Fibroblast of lung (primary cell): ENCODE measurements around the gene OBSCN. TPM values are rescaled to one million over a fixed set of nuclear protein-coding genes. Genes with fewer than 3 reads are reported as not detected.
A peak's percentile ranks its signal among the peaks of the same experiment; 100 is the strongest.

Source experiments
- DNase-seq, 2 donors: peaks; one replicate each; pipeline versions ENCODE4 v3.0.0 to v3.0.0-alpha.2; 2010; ENCODE audit warnings: low read depth in 2 of 2
- H2AFZ ChIP-seq: 2 replicates; pipeline ENCODE4 v1.5.1; 2012; ENCODE audit warnings: low read length, control low read depth, inconsistent platforms
- H3K27ac ChIP-seq: 2 replicates; pipeline ENCODE4 v1.5.1; 2011; ENCODE audit warnings: low read length, control low read depth; ENCODE audit not compliant: insufficient read depth
- H3K27me3 ChIP-seq: 2 replicates; pipeline ENCODE4 v1.5.1; 2011; ENCODE audit warnings: mild to moderate bottlenecking, low read length; ENCODE audit not compliant: control insufficient read depth, insufficient read depth
- H3K36me3 ChIP-seq: 2 replicates; pipeline ENCODE4 v1.5.1; 2011; ENCODE audit warnings: low read length; ENCODE audit not compliant: control insufficient read depth, insufficient read depth
- H3K4me1 ChIP-seq: 2 replicates; pipeline ENCODE4 v1.5.1; 2011; ENCODE audit warnings: low read length; ENCODE audit not compliant: control insufficient read depth, insufficient read depth; ENCODE audit errors: extremely low read depth
- H3K4me2 ChIP-seq: 2 replicates; pipeline ENCODE4 v1.5.1; 2011; ENCODE audit warnings: low read length, control low read depth; ENCODE audit not compliant: insufficient read depth; ENCODE audit errors: extremely low read depth
- H3K4me3 ChIP-seq, 4 experiments: fragments of 200-600 bp in 1 of 4; sonication (generic) in 1 of 4; replicated peaks in 1 of 4; 2 replicates each; pipeline ENCODE4 v1.5.1; 2011 to 2016; ENCODE audit warnings: low read length in 4 of 4, low read depth in 3 of 4, mild to moderate bottlenecking in 3 of 4, control low read depth in 2 of 4, inconsistent platforms in 1 of 4, mixed read lengths in 1 of 4; ENCODE audit not compliant: insufficient read depth in 1 of 4; ENCODE audit errors: control extremely low read depth in 1 of 4
- H3K79me2 ChIP-seq: 2 replicates; pipeline ENCODE4 v1.5.1; 2012; ENCODE audit warnings: mild to moderate bottlenecking, low read length, inconsistent platforms; ENCODE audit not compliant: control insufficient read depth, insufficient read depth
- H3K9ac ChIP-seq: 2 replicates; pipeline ENCODE4 v1.5.1; 2011; ENCODE audit warnings: mild to moderate bottlenecking, low read length, control low read depth; ENCODE audit not compliant: insufficient read depth
- H3K9me3 ChIP-seq: 2 replicates; pipeline ENCODE4 v1.5.1; 2012; ENCODE audit warnings: low read depth, low read length; ENCODE audit not compliant: control insufficient read depth, insufficient read depth
- H4K20me1 ChIP-seq: 2 replicates; pipeline ENCODE4 v1.5.1; 2011; ENCODE audit warnings: low read length; ENCODE audit not compliant: control insufficient read depth, insufficient read depth; ENCODE audit errors: extremely low read depth
- EZH2 ChIP-seq: IDR thresholded peaks from 2 replicates; pipeline ENCODE4 v1.5.1; 2012; ENCODE audit warnings: low read length, control low read depth, mild to moderate bottlenecking; ENCODE audit errors: missing control alignments
- polyA plus RNA-seq, 2 donors: library from polyadenylated mRNA; depleted of rRNA in 1 of 2; stranded (reverse) in 1 of 2; unstranded in 1 of 2; fragments of >200 nt; gene quantifications; 2 replicates each; pipeline ENCODE4 v1.2.1, GENCODE V29; 2011 to 2012; ENCODE audit warnings: missing spikeins in 1 of 2
- total RNA-seq: library from RNA; depleted of rRNA; stranded (reverse); fragments of >200 nt; gene quantifications from 2 replicates; pipeline ENCODE4 v1.2.1, GENCODE V29; 2014
- TF ChIP-seq, protein P1 (sequence below), 2 donors: IDR thresholded peaks in 1 of 2; conservative IDR thresholded peaks in 1 of 2; 1 replicate in 1 of 2; 2 replicates in 1 of 2; pipeline ENCODE4 v1.5.1; 2011 to 2012; ENCODE audit warnings: low read length in 2 of 2, control low read depth in 1 of 2, inconsistent platforms in 1 of 2, low read depth in 1 of 2, mild to moderate bottlenecking in 1 of 2

OBSCN gene
- total and polyA plus RNA-seq, 2 donors (not counting 1 experiment from before 2014, with no cell fraction given) = 0.87 to 16.8 TPM

DNA sequence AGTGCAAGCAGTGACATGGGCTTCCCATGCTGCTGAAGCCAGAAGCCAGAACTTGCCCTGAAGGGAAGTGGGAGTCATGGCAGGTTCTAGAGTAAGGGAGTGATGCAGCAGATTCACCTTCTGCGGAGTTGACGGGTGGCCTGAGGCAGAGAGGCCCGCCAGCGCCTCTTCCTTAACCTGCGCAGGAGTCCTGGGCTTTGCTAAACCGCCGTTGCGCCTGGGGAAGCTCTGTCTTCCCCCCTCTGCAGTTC lies 67.3 kb downstream of the OBSCN start:
- Histone ChIP-seq H2AFZ (no peak overlapping the region), H3K9me3 (no peaks in the 10 kb centered on the region), H3K9ac (no peak overlapping the region), H3K4me2 (peak overlapping the region; percentile 82), H4K20me1 (no peaks in the 10 kb centered on the region), H3K27me3 (no peaks in the 10 kb centered on the region), H3K36me3 (no peaks in the 10 kb centered on the region), H3K4me3 (peak overlapping the region; percentile 55 to 67 (median 62)), H3K4me1 (no peaks in the 10 kb centered on the region), H3K27ac (no peak overlapping the region), H3K79me2 (no peaks in the 10 kb centered on the region)
- no peak for TF ChIP-seq EZH2
- TF ChIP-seq, protein P1, sequence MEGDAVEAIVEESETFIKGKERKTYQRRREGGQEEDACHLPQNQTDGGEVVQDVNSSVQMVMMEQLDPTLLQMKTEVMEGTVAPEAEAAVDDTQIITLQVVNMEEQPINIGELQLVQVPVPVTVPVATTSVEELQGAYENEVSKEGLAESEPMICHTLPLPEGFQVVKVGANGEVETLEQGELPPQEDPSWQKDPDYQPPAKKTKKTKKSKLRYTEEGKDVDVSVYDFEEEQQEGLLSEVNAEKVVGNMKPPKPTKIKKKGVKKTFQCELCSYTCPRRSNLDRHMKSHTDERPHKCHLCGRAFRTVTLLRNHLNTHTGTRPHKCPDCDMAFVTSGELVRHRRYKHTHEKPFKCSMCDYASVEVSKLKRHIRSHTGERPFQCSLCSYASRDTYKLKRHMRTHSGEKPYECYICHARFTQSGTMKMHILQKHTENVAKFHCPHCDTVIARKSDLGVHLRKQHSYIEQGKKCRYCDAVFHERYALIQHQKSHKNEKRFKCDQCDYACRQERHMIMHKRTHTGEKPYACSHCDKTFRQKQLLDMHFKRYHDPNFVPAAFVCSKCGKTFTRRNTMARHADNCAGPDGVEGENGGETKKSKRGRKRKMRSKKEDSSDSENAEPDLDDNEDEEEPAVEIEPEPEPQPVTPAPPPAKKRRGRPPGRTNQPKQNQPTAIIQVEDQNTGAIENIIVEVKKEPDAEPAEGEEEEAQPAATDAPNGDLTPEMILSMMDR (conservative IDR thresholded peaks at IDR 0.05 in 1 of 2, IDR thresholded peaks at IDR 0.05 in 1 of 2; ENCODE audit: low read depth in 1 of 2, low read length in 2 of 2) = no peak
- DNase-seq = no peak

GRCh38 chr1:228275430-228276173 lies 67.8 kb downstream of the OBSCN start:
- peak overlapping the region; percentile 82 for H3K4me2 ChIP-seq
- peak overlapping the region; percentile 55 to 67 (median 62) for H3K4me3 ChIP-seq
- H3K27ac ChIP-seq = peak overlapping the region; percentile 32
- H3K9me3 ChIP-seq = no peaks in the 10 kb centered on the region
- no peaks in the 10 kb centered on the region for H3K4me1 ChIP-seq
- no peaks in the 10 kb centered on the region for H3K79me2 ChIP-seq
- TF ChIP-seq, protein P1 (conservative IDR thresholded peaks at IDR 0.05 in 1 of 2, IDR thresholded peaks at IDR 0.05 in 1 of 2; ENCODE audit: low read depth in 1 of 2, low read length in 2 of 2) = no peak
- no peak for TF ChIP-seq EZH2
- H3K27me3 ChIP-seq = no peaks in the 10 kb centered on the region
- DNase-seq = peak; percentile 78 to 84
- no peaks in the 10 kb centered on the region for H3K36me3 ChIP-seq
- no peaks in the 10 kb centered on the region for H4K20me1 ChIP-seq
- H3K9ac ChIP-seq = peak overlapping the region; percentile 53
- H2AFZ ChIP-seq = peak overlapping the region; percentile 86

- Histone ChIP-seq H3K9ac (no peak overlapping the region), H3K4me2 (peak overlapping the region; percentile 62), H3K36me3 (no peaks in the 10 kb centered on the region), H4K20me1 (no peaks in the 10 kb centered on the region), H3K27ac (no peak overlapping the region), H2AFZ (peak overlapping the region; percentile 51), H3K9me3 (no peaks in the 10 kb centered on the region), H3K79me2 (no peaks in the 10 kb centered on the region), H3K4me1 (no peaks in the 10 kb centered on the region), H3K27me3 (no peaks in the 10 kb centered on the region), H3K4me3 (peak overlapping the region; percentile 19 to 67 (median 46))
- peak in 1 of 2 donors; percentile 5 for DNase-seq
- TF ChIP-seq, protein P1 (conservative IDR thresholded peaks at IDR 0.05 in 1 of 2, IDR thresholded peaks at IDR 0.05 in 1 of 2; ENCODE audit: low read depth in 1 of 2, low read length in 2 of 2) = no peak
Observed at GRCh38 chr1:228276174-228276831, 68.5 kb downstream of the OBSCN start.
